ENCODE measurements around the gene CXorf49B.
"Not testable (repeated sequence)": the region's sequence is repeated elsewhere in the genome, so short reads cannot be mapped to it uniquely, and the experiment has no call there.

CXorf49B gene

GRCh38 chrX:71763049-71763448, at the start of gene CXorf49B:
TSS of gene CXorf49B (plus strand) at chrX:71763349. CDS start at chrX:71763424, 75 bp downstream.
- not testable (repeated sequence) for DNase-seq

GRCh38 chrX:71714064-71714463, 49.1 kb upstream of the CXorf49B start:
- not testable (repeated sequence) for DNase-seq

GRCh38 chrX:71715551-71715950, 47.6 kb upstream of the CXorf49B start:
- DNase-seq = not testable (repeated sequence)

- DNase-seq = not testable (repeated sequence)
Observed at GRCh38 chrX:71716323-71716722, 46.8 kb upstream of the CXorf49B start.

GRCh38 chrX:71718185-71718584, 45.0 kb upstream of the CXorf49B start, which contains the start of gene CXorf49:
TSS of gene CXorf49 (minus strand) at chrX:71718285. CDS start at chrX:71718151, 134 bp downstream.
- not testable (repeated sequence) for DNase-seq

- not testable (repeated sequence) for DNase-seq
Observed at GRCh38 chrX:71719195-71719594, 44.0 kb upstream of the CXorf49B start.

- not testable (repeated sequence) for DNase-seq
Observed at GRCh38 chrX:71720289-71720886, 42.8 kb upstream of the CXorf49B start.

- not testable (repeated sequence) for DNase-seq
Observed at GRCh38 chrX:71760688-71761281, 2.4 kb upstream of the CXorf49B start.

GRCh38 chrX:71764832-71765231, 1.7 kb downstream of the CXorf49B start:
- DNase-seq = not testable (repeated sequence)

- DNase-seq = not testable (repeated sequence)
Observed at GRCh38 chrX:71765613-71766012, 2.5 kb downstream of the CXorf49B start.

- not testable (repeated sequence) for DNase-seq
Observed at GRCh38 chrX:71767134-71767533, 4.0 kb downstream of the CXorf49B start.

- DNase-seq = not testable (repeated sequence)
Observed at GRCh38 chrX:71778322-71778721, 15.2 kb downstream of the CXorf49B start.

- DNase-seq = not testable (repeated sequence)
Observed at GRCh38 chrX:71782225-71782949, 19.2 kb downstream of the CXorf49B start.

GRCh38 chrX:71782950-71783299, 19.8 kb downstream of the CXorf49B start:
- not testable (repeated sequence) for DNase-seq

- not testable (repeated sequence) for DNase-seq
Observed at GRCh38 chrX:71783569-71784347, 20.6 kb downstream of the CXorf49B start.

GRCh38 chrX:71784348-71784983, 21.3 kb downstream of the CXorf49B start:
- DNase-seq = not testable (repeated sequence)

GRCh38 chrX:71806450-71806849, 43.3 kb downstream of the CXorf49B start:
- DNase-seq = not testable (repeated sequence)

GRCh38 chrX:71809886-71810285, 46.7 kb downstream of the CXorf49B start:
- DNase-seq = no peak

- DNase-seq = no peak
Observed at GRCh38 chrX:71814123-71814912, 51.2 kb downstream of the CXorf49B start.

GRCh38 chrX:71815121-71815905, 52.2 kb downstream of the CXorf49B start:
- no peak for DNase-seq

GRCh38 chrX:71815906-71816156, 52.7 kb downstream of the CXorf49B start:
- DNase-seq = no peak

Data from NCI-H510A treated with DMSO at 0.1 percent for 48 hours (cell line).